Liver (tissue), 9 donors: ENCODE measurements around the gene ZNF316. TPM values are rescaled to one million over a fixed set of nuclear protein-coding genes. Genes with fewer than 3 reads are reported as not detected.
"Not testable (repeated sequence)": the region's sequence is repeated elsewhere in the genome, so short reads cannot be mapped to it uniquely, and the experiment has no call there.

ENCODE experiments used
- DNase-seq: peaks from one replicate; pipeline ENCODE4 v3.0.0-alpha.2; 2017; ENCODE audit warnings: low spot score
- H3K27ac ChIP-seq, 2 donors: one replicate each; pipeline ENCODE4 v1.7.0; 2013; ENCODE audit warnings: inconsistent platforms in 2 of 2, low read length in 2 of 2, control low read depth in 1 of 2, low read depth in 1 of 2, mild to moderate bottlenecking in 1 of 2
- H3K27me3 ChIP-seq, 4 donors: one replicate each; pipeline versions ENCODE4 v1.6.1 to v1.7.0; 2013; ENCODE audit warnings: low read length in 3 of 4, inconsistent platforms in 1 of 4, mild to moderate bottlenecking in 1 of 4, moderate library complexity in 1 of 4; ENCODE audit not compliant: control insufficient read depth in 4 of 4, insufficient read depth in 4 of 4
- H3K36me3 ChIP-seq, 4 donors: one replicate each; pipeline versions ENCODE4 v1.6.1 to v1.7.0; 2013; ENCODE audit warnings: low read length in 3 of 4, mild to moderate bottlenecking in 3 of 4, low read depth in 1 of 4, moderate library complexity in 1 of 4; ENCODE audit not compliant: control insufficient read depth in 4 of 4, insufficient read depth in 3 of 4
- H3K4me1 ChIP-seq, 4 donors: one replicate each; pipeline versions ENCODE4 v1.6.1 to v1.7.0; 2013; ENCODE audit warnings: low read length in 3 of 4, mild to moderate bottlenecking in 3 of 4, moderate library complexity in 1 of 4; ENCODE audit not compliant: control insufficient read depth in 4 of 4, insufficient read depth in 4 of 4
- H3K4me3 ChIP-seq, 3 donors: one replicate each; pipeline versions ENCODE4 v1.6.1 to v1.7.0; 2013; ENCODE audit warnings: low read length in 3 of 3, control low read depth in 1 of 3, low read depth in 1 of 3, mild to moderate bottlenecking in 1 of 3
- H3K9ac ChIP-seq, 2 donors: one replicate each; pipeline ENCODE4 v1.7.0; 2013; ENCODE audit warnings: low read length in 2 of 2, mild to moderate bottlenecking in 2 of 2, moderate library complexity in 2 of 2, control low read depth in 1 of 2, low read depth in 1 of 2
- H3K9me3 ChIP-seq, 4 donors: one replicate each; pipeline versions ENCODE4 v1.6.1 to v1.7.0; 2013; ENCODE audit warnings: low read length in 3 of 4; ENCODE audit not compliant: control insufficient read depth in 4 of 4
- EGR1 ChIP-seq, 2 donors: IDR thresholded peaks; 2 replicates each; pipeline ENCODE4 v1.6.1; 2016 to 2018; ENCODE audit warnings: antibody characterized with exemption in 2 of 2, low read depth in 2 of 2
- FOXA1 ChIP-seq: IDR thresholded peaks from 2 replicates; pipeline ENCODE4 v1.6.1; 2016; ENCODE audit warnings: antibody characterized with exemption
- FOXA2 ChIP-seq: IDR thresholded peaks from 2 replicates; pipeline ENCODE4 v1.6.1; 2016; ENCODE audit warnings: antibody characterized with exemption
- GABPA ChIP-seq, 2 donors: IDR thresholded peaks in 1 of 2; conservative IDR thresholded peaks in 1 of 2; 2 replicates each; pipeline ENCODE4 v1.6.1; 2016; ENCODE audit warnings: antibody characterized with exemption in 2 of 2, mild to moderate bottlenecking in 1 of 2, moderate library complexity in 1 of 2
- HNF4A ChIP-seq, 2 donors: conservative IDR thresholded peaks; 2 replicates each; pipeline ENCODE4 v1.6.1; 2016; ENCODE audit warnings: antibody characterized with exemption in 2 of 2, mild to moderate bottlenecking in 2 of 2
- NR2F2 ChIP-seq: IDR thresholded peaks from 2 replicates; pipeline ENCODE4 v1.6.1; 2016; ENCODE audit warnings: antibody characterized with exemption
- RAD21 ChIP-seq, 2 donors: IDR thresholded peaks; 2 replicates each; pipeline ENCODE4 v1.6.1; 2016; ENCODE audit warnings: antibody characterized with exemption in 2 of 2, mild to moderate bottlenecking in 2 of 2
- RXRA ChIP-seq, 2 donors: IDR thresholded peaks; 2 replicates each; pipeline ENCODE4 v1.6.1; 2017 to 2018; ENCODE audit warnings: antibody characterized with exemption in 2 of 2, mild to moderate bottlenecking in 1 of 2
- SP1 ChIP-seq: IDR thresholded peaks from 2 replicates; pipeline ENCODE4 v1.6.1; 2018; ENCODE audit warnings: antibody characterized with exemption, mild to moderate bottlenecking
- YY1 ChIP-seq: IDR thresholded peaks from 2 replicates; pipeline ENCODE4 v1.6.1; 2016; ENCODE audit warnings: antibody characterized with exemption, mild to moderate bottlenecking
- WGBS: extraction: QIAGEN DNeasy Blood & Tissue Kit; methylation state at CpG from one replicate; pipeline ENCODE4 v1.1.7; 2013; 5-methylcytosine and 5-hydroxymethylcytosine counted together
- polyA plus RNA-seq, 2 donors: library from polyadenylated mRNA; stranded (reverse) in 1 of 2; unstranded in 1 of 2; fragments of 200-250 nt in 1 of 2; fragments of >200 nt in 1 of 2; fragmentation: Nextera tagmentation in 1 of 2; extraction: Ambion mirVana in 1 of 2; gene quantifications; one replicate each; pipeline versions ENCODE4 v1.2.1 to v1.2.3, GENCODE V29; 2013 to 2015
- total RNA-seq, 2 donors: library from RNA; depleted of rRNA; stranded (reverse); fragments of >200 nt; gene quantifications; one replicate each; pipeline ENCODE4 v1.2.3, GENCODE V29; 2014
- TF ChIP-seq, protein P1 (sequence below): fragments of 150-350 bp; IDR thresholded peaks from 2 replicates; pipeline ENCODE4 v1.5.1; 2017; ENCODE audit warnings: improper control_type of control experiment, low read depth, low read length; ENCODE audit not compliant: missing input control
- TF ChIP-seq, protein P2 (sequence below): IDR thresholded peaks from 2 replicates; pipeline ENCODE4 v1.6.1; 2016; ENCODE audit warnings: antibody characterized with exemption, mild to moderate bottlenecking
- donor health status: healthy.
- donor health status: healthy.
- donor health status: healthy.
- donor health status: healthy.
- donor health status: healthy.

Gene ZNF316
- total and polyA plus RNA-seq, 4 donors = 0.35 to 14.3 (median 7.2) TPM

GRCh38 chr7:6634021-6634420 is 3.1 kb upstream of the ZNF316 start:
- TF ChIP-seq YY1 = no peak
- TF ChIP-seq, protein P1, sequence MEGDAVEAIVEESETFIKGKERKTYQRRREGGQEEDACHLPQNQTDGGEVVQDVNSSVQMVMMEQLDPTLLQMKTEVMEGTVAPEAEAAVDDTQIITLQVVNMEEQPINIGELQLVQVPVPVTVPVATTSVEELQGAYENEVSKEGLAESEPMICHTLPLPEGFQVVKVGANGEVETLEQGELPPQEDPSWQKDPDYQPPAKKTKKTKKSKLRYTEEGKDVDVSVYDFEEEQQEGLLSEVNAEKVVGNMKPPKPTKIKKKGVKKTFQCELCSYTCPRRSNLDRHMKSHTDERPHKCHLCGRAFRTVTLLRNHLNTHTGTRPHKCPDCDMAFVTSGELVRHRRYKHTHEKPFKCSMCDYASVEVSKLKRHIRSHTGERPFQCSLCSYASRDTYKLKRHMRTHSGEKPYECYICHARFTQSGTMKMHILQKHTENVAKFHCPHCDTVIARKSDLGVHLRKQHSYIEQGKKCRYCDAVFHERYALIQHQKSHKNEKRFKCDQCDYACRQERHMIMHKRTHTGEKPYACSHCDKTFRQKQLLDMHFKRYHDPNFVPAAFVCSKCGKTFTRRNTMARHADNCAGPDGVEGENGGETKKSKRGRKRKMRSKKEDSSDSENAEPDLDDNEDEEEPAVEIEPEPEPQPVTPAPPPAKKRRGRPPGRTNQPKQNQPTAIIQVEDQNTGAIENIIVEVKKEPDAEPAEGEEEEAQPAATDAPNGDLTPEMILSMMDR = no peak
- DNase-seq = no peak
- H3K4me1 ChIP-seq = peaks cover 7 to 18% (median 14%) of the 10 kb centered on the region in 4 donors
- H3K27me3 ChIP-seq = no peaks in the 10 kb centered on the region
- H3K9ac ChIP-seq = no peak overlapping the region
- H3K9me3 ChIP-seq = no peaks in the 10 kb centered on the region
- H3K27ac ChIP-seq = no peak overlapping the region
- H3K36me3 ChIP-seq = no peaks in the 10 kb centered on the region
- WGBS = 86% methylated on average over 8 of the region's 8 CpGs
- H3K4me3 ChIP-seq = no peak overlapping the region

- not testable (repeated sequence) for H3K4me3 ChIP-seq
Observed at GRCh38 chr7:6634971-6635370, 2.1 kb upstream of the ZNF316 start.

DNA sequence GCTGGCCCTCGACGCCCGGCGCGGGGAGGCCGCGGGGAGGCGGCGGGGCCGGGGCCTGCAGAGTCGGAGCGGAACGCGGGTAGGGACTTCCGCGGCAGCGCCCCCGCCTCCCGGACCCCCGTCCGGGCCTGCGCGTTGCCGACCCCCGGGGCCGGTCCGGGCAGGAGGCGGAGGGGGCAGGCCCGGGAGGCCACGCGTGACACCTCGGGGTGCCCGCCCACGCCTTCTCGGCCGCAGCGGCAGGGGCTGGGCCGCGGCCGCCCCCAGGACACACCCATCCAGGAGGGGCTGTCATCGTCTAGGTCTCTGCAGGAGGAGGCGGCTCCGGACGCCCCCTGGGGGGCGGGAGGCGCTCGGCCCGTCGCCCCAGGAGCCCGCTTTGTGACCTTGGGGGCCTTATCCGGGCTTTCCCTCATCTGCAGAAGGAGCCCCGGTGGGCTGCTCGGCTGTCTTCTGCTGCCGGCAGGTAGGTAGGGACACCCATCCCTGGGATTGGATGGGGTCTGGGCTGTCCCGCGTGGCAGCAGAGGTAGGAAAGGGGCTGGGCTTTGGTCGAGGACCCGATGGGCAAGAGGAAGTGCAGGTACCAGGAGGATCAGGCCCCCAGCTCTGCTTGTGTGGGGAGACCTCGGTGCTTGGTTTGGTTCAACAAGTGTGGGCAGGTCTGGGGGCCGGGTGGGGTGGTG is 569 bp downstream of the ZNF316 start:
- no peaks in the 10 kb centered on the region for H3K27me3 ChIP-seq
- WGBS = 3% methylated on average over 60 of the region's 60 CpGs
- no peak overlapping the region for H3K27ac ChIP-seq
- peaks cover 7 to 20% (median 14%) of the 10 kb centered on the region in 4 donors for H3K4me1 ChIP-seq
- H3K9me3 ChIP-seq = no peaks in the 10 kb centered on the region
- peak; percentile 49 for DNase-seq
- peak overlapping the region; percentile 36 to 94 (median 74) for H3K4me3 ChIP-seq
- H3K36me3 ChIP-seq = peaks cover 3 to 11% (median 8%) of the 10 kb centered on the region in 4 donors
- peak overlapping the region; percentile 23 to 27 for H3K9ac ChIP-seq
- no peak for TF ChIP-seq SP1
- TF ChIP-seq, protein P2, sequence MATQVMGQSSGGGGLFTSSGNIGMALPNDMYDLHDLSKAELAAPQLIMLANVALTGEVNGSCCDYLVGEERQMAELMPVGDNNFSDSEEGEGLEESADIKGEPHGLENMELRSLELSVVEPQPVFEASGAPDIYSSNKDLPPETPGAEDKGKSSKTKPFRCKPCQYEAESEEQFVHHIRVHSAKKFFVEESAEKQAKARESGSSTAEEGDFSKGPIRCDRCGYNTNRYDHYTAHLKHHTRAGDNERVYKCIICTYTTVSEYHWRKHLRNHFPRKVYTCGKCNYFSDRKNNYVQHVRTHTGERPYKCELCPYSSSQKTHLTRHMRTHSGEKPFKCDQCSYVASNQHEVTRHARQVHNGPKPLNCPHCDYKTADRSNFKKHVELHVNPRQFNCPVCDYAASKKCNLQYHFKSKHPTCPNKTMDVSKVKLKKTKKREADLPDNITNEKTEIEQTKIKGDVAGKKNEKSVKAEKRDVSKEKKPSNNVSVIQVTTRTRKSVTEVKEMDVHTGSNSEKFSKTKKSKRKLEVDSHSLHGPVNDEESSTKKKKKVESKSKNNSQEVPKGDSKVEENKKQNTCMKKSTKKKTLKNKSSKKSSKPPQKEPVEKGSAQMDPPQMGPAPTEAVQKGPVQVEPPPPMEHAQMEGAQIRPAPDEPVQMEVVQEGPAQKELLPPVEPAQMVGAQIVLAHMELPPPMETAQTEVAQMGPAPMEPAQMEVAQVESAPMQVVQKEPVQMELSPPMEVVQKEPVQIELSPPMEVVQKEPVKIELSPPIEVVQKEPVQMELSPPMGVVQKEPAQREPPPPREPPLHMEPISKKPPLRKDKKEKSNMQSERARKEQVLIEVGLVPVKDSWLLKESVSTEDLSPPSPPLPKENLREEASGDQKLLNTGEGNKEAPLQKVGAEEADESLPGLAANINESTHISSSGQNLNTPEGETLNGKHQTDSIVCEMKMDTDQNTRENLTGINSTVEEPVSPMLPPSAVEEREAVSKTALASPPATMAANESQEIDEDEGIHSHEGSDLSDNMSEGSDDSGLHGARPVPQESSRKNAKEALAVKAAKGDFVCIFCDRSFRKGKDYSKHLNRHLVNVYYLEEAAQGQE = no peak
- no peak for TF ChIP-seq FOXA2
- TF ChIP-seq, protein P1 = no peak
- no peak for TF ChIP-seq EGR1 (IDR thresholded peaks at IDR 0.05; ENCODE audit: low read depth in 2 of 2)
- TF ChIP-seq HNF4A (conservative IDR thresholded peaks at IDR 0.05) = no peak
- no peak for TF ChIP-seq RAD21 (IDR thresholded peaks at IDR 0.05)
- no peak for TF ChIP-seq FOXA1
- no peak for TF ChIP-seq RXRA (IDR thresholded peaks at IDR 0.05)
- no peak for TF ChIP-seq NR2F2

More at GRCh38 chr7:6634971-6635370, 2.1 kb upstream of the ZNF316 start:
- WGBS = 81% methylated on average over 5 of the region's 5 CpGs
- H3K4me1 ChIP-seq = peaks cover 7 to 20% (median 14%) of the 10 kb centered on the region in 4 donors
- not testable (repeated sequence) for H3K36me3 ChIP-seq, DNase-seq, H3K9ac ChIP-seq, H3K27ac ChIP-seq, H3K27me3 ChIP-seq, H3K9me3 ChIP-seq
- TF ChIP-seq GABPA (IDR thresholded peaks at IDR 0.05 in 1 of 2, conservative IDR thresholded peaks at IDR 0.05 in 1 of 2) = peak in 1 of 2 donors; percentile 15
